ENCODE measurements around the gene TNK2.

DNA sequence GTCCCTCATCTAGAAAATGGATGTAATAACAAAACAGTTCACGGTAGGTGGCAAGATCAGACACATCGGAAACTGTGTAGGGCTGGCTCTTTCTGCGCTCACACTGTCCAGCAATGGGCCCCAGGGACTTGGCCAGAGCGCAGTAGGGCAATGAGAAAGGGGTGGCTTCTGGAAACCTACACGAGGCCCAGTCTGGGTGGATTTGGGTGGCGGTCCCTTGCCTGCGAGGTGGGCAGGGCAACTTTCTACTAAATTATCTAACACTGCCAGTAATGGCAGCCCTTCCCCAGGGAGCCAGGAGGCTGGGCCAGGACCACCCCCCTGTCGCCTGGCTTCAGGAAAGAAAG, 2.1 kb upstream of the TNK2 start:
- TF ChIP-seq CTCF (conservative IDR thresholded peaks at IDR 0.05 in 1 of 2, IDR thresholded peaks at IDR 0.05 in 1 of 2; ENCODE audit: extremely low read depth in 1 of 2, insufficient read depth in 1 of 2, low read depth in 1 of 2, low read length in 2 of 2) (no peak), EZH2 (IDR thresholded peaks at IDR 0.05; ENCODE audit: borderline replicate concordance, low read length) (no peak)

All from mammary epithelial cell (primary cell).